ENCODE measurements around the gene ABHD6.

- TF ChIP-seq, protein P1, sequence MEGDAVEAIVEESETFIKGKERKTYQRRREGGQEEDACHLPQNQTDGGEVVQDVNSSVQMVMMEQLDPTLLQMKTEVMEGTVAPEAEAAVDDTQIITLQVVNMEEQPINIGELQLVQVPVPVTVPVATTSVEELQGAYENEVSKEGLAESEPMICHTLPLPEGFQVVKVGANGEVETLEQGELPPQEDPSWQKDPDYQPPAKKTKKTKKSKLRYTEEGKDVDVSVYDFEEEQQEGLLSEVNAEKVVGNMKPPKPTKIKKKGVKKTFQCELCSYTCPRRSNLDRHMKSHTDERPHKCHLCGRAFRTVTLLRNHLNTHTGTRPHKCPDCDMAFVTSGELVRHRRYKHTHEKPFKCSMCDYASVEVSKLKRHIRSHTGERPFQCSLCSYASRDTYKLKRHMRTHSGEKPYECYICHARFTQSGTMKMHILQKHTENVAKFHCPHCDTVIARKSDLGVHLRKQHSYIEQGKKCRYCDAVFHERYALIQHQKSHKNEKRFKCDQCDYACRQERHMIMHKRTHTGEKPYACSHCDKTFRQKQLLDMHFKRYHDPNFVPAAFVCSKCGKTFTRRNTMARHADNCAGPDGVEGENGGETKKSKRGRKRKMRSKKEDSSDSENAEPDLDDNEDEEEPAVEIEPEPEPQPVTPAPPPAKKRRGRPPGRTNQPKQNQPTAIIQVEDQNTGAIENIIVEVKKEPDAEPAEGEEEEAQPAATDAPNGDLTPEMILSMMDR (IDR thresholded peaks at IDR 0.05 in 4 of 5, conservative IDR thresholded peaks at IDR 0.05 in 1 of 5), result no peak
- TF ChIP-seq POLR2A (IDR thresholded peaks at IDR 0.05), result no peak
Observed at GRCh38 chr3:58191361-58191991, 46.1 kb upstream of the ABHD6 start.

All from gastrocnemius medialis (tissue), 4 donors.